Measurements from ENCODE around the gene COL8A1.

GRCh38 chr3:99633887-99634558, 4.4 kb upstream of the COL8A1 start:
- TF ChIP-seq CTCF (IDR thresholded peaks at IDR 0.05; ENCODE audit: low read depth, low read length) (no peak), EZH2phosphoT487 (IDR thresholded peaks at IDR 0.05; ENCODE audit: low read depth) (no peak)
